B cell (primary cell): Measurements from ENCODE around the gene TUBA1A.

Experiments
- CTCF ChIP-seq: fragments of 200-600 bp; IDR thresholded peaks from one replicate; pipeline ENCODE4 v1.8.0; 2022; ENCODE audit warnings: antibody characterized with exemption, mild to moderate bottlenecking
- EZH2 ChIP-seq: IDR thresholded peaks from 2 replicates; pipeline ENCODE4 v1.6.1; 2012; ENCODE audit warnings: borderline replicate concordance, low read depth, mild to moderate bottlenecking, moderate library complexity, low read length; ENCODE audit not compliant: insufficient read depth, poor library complexity, severe bottlenecking

DNA sequence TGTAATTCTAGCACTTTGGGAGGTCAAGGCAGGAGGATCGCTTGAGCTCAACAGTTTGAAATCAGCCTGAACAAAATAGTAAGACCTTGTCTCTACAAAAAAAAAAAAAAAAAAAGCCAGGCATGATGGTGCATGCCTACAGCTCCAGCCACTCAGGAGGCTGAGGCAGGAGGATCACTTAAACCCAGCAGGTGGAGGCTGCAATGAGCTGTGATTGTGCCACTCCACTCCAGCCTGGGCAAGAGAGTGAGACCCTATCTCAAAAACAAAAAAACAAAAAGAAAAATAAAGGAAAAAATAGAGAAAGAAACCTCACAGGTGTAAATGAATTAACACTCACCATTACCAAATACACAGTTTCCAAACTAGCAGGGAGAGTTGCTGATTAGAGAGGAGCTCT lies 34.2 kb upstream of the TUBA1A start:
- TF ChIP-seq EZH2 (no peak), CTCF (no peak)
